HG03575 (cell line): ENCODE data around the gene SCMH1.

Source experiments
- ATAC-seq: cut with Tn5 transposase; IDR thresholded peaks from one replicate; pipeline ENCODE4 v1.9.1; 2021; ENCODE audit not compliant: unreplicated experiment, insufficient number of reproducible peaks, low FRiP score; ENCODE audit errors: extremely low read depth

SCMH1 gene

DNA sequence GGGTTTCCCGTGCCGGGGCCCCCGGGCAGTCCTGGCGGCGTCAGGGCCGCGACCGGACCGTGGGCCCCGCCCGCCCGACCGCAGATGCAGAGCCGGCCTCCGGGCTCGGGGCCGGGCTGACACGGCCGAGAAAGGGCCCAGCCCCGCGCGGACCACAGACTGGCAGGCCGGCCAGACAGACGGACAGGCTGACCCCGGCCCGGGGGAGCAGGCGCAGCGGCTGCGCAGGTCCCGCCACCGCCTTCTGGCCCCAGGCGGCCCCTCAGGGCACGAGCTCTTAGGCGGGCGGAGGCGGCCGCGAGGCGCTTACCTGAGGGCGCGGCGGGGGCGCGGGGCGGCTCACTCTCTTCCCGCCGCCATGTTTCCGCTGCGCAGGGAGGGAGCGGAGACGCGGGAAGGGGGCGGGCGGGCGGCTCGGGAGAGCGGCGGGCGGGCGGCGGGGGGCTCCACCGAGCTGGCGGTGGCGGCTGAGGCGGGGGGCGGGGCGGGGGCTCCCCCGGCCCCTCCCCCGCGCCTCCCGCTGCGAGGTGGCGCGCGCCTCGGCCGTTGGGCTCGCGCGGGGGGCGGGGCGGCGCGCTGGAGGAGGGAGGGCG lies at the start of gene SCMH1:
SCMH1 (minus strand) TSS at position 558 of the 593 bp plus-strand sequence. CDS start 56,173 bp downstream, outside the sequence.
- no peak for ATAC-seq

DNA sequence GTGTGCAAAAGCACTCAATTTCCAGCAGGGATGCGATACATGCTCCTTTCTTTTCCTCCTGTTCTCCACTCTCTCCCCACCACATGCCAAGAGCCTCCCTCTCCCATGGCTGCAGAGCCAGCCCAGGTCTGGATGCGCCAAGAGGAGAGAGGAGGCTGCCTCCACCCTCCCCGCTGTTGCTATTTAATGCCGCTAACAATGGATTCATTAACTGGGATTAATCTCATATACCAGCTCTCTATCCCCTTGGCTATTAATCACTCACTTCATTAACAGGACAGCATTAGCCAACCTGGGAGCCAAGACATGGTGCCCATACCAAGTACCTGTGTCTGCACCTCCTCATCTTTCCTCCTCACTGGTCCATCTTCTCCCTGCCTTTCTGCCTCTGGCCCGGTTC lies 49.1 kb upstream of the SCMH1 start:
- ATAC-seq, result no peak

DNA sequence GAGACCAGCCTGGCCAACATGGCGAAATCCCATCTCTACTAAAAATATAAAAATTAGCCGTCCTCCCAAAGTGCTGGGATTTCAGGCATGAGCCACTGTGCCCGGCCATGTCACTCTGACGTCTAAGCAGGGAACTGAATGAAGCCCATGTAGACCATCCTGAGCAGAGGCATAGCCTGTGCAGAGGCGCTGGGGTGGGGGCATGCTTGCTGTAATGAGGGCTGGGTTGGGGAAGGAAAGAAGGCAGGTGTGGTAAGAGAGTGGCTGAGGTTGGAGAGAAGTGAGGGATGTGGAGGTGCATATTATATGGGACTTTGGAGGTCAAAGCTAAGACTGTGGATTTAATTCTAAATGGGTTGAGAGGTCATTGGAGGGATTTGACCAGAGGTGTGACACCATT lies 47.1 kb upstream of the SCMH1 start:
- ATAC-seq, result no peak

DNA sequence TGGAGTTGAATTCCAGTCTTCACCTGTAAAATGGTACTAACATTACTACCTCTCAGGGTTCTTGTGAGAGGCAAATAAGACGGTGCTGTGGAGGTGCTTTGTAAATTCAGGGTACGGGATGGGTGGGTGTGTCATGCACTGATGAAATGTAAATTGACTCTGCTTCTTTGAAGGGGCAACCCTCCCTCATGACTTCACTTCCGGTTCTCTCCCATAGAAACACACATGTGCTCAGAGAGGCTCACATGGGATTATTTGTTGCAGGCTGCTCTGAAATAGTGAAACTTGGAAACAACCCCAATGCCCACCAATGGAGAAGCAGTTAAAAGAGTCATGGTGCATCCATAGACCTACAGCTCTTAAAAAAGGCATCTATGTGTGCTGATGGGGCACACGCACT lies 44.9 kb upstream of the SCMH1 start:
- no peak for ATAC-seq

DNA sequence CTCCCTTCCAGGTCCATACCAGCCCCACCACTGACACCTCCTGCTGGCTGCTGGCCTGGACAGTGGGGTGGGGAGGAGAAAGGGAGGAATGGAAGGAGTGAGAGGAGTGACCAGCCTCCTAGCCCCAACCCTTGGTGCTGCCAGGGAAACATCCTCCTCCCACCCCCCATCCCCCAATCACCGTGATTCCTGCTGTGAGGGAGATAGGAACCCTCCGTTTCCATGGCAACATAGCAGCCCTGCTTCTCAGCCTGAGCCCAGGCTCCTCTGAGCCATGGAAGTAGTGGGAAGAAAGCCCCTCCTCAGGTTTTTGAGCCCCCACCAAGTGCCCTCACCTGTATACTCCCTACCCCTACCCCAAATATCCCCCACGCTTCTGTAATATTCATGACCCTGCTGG lies 44.4 kb upstream of the SCMH1 start:
- no peak for ATAC-seq

DNA sequence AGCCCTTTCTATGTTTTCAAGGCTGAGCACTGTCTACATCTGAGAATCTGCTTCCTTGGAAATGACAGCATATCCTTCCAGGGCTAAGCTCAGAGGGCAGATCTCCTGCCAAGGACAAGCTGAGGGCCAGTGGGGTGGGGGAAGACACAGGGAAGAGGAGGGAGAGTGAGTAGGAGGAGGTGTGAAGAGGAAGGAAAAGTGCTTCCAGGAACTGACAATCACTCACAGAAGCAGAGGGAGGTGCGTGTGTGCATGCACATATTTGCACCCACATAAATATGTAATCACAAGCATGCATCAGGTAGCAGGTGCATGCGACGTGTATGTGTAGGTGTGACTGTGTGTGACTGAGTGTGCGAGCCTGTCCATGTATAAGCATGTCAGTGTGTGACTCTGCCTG lies 43.7 kb upstream of the SCMH1 start:
- no peak for ATAC-seq

DNA sequence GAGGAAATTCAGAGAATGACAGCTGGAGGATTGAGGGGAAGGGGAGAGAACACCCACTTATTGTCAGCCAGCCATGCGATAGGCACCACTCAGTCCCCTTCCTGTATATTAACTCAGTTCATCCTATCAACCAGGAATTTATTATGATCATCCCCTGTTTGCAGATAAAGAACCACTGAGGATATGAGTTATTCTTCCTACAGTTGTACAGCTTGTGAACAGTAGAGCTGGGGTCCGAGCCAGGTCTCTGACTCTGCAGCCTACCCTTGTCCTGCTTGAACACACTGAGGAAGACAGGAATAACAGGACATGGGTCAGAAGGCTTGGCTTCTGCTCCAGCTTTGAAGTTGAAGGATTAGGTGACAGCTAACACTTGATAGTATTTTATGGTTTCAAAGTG lies 42.0 kb upstream of the SCMH1 start:
- no peak for ATAC-seq

DNA sequence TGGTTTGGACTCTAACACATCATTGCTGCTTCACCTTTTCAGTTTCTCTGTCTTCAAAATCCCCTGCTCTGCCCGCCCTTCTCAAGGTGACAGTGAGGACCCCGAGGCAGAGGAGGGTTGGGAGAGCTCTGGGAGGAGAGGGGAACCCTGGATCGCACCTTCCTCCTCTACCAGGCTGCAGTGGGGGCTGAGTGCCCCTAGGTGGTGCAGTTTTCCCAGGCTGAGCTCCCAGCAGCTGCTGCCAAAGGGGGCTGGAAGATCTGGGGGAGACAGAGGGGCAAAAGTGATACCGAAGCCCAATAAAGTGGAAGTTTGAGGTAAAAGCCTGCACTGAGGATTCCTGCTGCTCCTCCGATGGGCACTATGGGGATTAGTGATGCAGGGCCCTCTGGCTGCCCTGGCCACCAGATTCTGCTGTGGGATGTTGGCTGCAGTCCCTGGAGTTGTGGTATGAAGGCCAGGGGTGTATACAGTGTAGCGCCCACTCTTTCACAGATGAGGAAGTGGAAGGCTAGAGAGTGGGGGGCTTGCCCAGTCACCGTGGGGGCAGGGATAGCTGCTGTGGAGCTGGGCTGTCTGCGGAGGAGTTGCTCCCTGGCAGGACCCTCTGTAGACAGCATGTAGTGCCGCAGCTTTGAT lies 40.7 kb upstream of the SCMH1 start:
- no peak for ATAC-seq

DNA sequence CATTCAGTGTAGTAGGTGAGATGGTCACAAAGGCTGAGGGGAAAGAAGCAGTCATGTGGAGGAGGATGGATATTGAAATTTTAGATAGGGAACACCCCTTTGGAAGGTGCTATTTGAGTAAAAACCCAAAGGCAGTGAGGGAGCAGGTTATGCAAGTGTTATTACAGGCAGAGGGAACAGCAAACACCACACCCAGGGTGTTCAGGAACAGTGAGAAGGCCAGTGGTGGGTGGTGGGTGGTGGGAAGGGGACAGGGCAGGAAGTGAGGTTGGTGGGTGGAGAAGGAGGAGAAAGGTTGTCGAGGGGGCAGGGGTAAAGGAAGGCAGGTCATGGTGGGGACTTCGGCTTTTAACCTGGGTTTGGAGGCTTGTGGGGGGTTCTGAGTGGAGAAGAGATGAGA lies 39.2 kb upstream of the SCMH1 start:
- ATAC-seq, result no peak

DNA sequence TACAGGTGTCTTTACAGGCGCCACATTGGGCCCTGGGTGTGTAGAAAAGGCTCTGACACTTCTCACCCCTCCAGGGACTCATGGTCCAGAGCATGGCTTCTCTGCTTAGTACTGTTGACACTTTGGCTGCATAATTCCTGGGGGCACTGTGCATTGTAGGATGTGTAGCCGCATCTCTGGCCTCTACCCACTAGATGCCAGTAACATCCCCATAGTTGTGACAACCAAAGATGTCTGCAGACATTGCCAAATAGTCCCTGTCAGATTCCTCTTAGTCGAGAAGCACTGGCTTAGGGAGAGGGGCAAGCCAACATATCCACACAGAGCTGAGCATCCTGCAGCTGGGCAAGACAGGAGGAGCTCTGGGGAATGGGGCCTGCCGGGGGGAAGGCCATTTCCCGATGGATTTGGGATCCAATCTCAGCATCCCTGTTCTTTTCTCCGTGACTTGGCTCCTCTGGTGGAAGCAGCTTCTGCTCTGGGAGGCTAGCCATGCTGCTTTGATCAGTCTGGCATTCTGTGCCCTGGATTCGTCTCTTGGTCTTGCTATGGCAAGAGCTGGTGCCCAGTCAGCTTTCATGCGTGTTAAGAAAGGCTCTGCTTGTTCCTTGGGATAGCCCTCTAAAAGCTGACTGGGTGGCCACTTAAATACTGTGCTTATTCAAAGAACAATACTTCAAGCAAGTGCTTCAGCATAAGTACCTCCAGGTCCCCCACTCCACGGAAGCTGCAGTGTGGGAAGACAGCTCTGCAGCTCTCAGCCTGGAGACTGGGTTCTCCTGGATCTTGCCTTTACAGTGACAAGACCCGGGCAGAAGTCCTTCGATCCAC lies 38.3 kb upstream of the SCMH1 start:
- no peak for ATAC-seq

DNA sequence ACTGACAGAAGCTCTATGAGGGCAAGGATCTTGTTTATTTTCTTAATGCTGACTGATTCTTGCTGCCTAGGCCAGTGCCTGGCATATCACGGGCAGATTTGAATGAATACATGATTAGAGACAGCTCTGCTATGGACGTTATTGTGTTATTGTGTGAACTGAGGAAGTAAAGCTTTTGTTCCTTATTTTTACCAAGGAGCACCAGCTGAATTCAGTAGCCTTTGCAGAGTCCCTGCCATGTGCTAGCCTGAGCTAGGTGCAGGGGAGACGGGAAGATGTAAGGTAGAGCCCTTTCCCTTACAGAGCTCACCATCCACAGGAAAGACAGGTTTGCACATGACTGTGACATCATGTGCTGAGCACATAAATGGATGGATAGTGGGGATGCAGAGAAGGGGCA lies 36.0 kb upstream of the SCMH1 start:
- no peak for ATAC-seq

DNA sequence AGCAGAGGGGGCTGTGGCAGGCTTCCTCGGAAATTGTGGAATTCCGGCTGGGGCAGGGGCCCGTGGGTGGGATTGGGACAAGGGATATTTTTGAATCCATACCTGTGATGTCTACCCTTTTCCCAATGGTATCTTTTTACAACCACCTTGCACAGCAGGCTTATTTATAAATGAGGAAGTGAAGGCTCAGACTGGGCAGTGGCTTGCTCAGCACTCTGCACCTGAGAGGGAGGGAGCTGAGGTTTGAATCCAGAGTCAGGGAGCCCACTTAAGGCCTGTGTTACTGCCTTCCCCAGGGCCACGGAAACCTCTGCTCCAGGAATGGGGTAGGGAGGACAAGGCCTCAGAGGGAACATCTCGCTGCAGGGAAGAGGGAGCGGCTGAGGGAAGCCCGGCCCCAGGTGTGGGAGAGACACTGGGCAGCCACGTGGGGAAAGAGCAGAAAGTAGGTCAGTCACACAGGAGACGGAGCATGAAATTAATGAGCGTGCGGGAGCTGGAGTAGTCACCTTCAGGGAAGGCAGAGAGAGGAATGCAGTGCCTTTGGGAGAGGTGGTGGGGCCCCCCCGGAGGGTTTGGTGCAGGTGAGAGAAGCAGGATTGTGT lies 35.4 kb upstream of the SCMH1 start:
- no peak for ATAC-seq

DNA sequence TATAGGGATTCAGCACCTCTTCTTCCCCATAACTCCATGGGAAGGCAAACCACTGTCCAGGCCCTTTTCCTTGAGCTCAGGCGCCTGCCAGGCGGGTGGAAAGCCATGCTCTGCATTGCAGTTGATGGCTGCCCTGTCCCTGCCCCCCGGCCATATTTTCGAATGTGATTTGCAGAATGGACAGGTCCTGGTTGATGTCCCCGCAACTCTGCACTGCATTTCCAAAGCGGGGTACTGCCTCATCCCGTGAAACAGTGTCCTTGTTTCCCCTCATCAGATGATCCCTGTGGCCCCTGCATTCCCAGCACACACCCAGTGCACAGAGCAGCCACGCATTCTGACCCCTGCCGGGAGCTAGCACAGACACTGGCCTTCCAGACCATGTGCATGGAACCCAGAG lies 33.7 kb upstream of the SCMH1 start:
- ATAC-seq, result no peak

DNA sequence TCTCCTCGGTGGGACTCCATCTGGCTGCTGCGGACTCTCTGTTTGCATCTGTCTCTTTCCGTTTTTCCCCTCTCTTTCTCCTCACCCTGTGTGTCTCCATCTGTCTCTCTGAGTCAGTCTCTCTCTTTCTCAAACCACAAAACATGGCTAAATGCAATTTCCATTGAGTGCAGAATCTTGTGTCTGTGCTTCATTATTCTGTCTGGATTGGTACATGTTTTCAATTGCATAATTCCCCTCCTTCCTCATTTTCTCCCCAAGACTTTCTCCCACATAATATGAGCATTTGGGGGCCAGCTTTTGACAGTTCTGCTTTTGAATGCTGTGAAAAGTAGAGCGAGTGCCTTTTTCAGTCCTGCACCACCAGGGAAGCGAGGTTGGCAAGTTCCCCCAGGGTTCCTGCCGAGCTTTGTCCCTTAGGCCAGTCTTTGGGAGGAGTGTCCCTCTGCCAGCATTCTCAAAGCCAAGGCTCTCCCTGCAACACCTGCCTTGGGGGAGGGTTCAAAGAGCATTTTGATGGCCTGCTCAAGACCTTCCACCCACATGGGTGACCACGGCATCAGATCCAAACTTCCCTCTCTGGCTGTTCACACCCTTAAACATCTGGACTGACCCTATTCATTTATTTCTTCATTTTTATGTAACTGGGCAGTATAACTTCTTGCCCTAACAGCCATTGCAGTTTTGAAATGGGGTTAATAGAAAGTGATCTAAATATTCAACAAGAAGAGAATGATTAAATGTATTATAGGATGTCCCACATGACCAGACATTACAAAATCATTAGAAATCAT lies 32.8 kb upstream of the SCMH1 start:
- ATAC-seq, result no peak

DNA sequence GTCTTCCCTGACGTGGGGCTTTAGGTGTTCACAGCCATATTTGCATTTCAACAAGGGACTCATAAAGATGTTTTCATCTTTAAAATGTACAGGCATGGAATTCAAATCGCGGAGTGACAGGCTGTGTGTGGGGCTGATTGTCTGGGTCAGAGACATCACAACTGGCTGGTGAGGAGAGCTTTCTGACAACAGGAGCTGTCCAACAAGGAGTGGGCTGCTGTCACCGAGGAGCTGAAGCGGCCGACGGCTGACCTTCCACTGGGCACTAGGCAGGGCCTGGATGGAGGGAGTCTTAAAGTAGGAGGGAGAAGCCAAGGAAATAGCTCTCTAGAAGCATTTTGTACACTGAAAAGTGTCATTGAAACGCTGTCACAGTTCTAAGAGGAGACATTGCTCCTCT lies 30.5 kb upstream of the SCMH1 start:
- no peak for ATAC-seq

DNA sequence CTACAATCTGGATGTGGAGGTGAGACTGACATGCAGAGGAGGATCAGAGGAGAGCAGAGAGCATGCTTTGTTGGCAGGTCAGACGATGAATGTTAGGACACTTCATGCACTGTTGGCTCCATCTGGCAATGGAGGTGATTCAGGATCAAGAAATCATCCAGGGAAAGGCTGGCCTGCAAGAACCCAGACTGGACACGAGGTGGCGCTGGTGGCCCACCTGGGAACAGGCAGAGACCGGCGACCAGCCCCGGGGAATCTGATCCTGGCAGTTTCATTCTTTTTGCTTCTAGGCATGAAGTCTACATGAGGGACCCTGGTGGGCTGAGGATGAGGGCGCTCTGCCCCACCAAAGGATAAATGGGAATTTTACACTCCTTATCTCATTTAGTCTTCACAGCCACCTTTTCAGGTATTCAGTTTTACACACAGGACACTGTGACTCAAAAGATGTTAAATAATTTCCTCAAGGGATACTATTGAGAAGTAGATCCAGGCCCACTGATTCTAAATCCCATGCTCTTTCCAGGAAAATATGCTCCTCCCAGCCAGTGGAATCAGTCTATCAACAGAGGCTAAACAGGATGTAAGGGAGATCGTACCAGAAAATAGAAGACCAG lies 26.2 kb upstream of the SCMH1 start:
- no peak for ATAC-seq

DNA sequence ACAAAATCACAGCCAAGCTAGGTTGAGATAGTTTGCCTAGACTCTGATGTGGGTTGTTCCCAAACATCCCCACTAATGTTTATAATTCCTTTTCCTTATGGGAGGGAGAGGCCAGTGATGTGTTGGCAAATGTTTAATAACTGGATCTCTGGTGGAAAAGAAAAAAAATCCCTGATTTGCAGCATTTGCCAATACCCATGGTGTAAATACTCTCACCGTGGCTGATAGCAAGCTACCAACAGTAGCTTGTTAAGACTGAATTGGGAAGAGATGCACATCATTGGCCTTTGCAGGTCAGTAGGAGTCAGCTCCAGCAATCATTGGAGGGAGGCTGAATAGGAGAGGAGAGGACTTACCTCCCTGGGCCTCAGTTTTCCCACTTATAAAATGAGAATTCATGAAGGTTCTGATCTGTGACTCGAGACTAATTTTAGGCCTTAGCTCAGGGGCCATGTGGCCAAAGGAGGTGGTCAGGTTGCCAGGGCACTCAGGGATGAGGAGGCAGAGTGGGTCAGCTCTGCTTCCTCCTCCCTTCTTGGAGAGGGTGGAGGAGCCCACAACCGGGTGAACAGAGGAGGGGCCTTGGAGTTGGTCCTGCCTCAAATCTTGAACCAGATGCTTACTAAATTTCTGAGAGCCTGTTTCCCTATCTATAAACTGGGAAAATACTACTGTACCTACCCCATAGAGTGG lies 20.0 kb upstream of the SCMH1 start:
- no peak for ATAC-seq

DNA sequence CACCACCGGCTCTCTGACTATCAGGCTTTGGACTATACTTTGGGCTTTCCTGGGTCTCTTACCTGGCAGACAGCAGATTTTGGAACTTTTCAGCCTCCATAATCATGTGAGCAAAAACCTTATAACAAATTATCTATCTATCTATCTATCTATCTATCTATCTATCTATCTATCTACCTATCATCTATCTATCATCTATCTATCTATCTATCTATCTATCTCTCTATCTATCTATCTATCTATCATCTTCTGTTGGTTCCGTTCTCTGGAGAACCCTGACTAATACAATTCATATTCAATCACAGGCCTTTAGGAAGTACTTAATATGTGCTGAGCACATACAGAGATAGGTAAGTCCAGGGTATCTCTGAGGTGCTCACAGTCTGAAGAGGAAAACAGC lies 18.7 kb upstream of the SCMH1 start:
- ATAC-seq, result no peak
